Body of pancreas (tissue), 4 donors: Measurements from ENCODE around the gene BDKRB2.

ENCODE experiments used
- CTCF ChIP-seq, 7 experiments: fragments of 450-650 bp in 4 of 7; fragments of 200-600 bp in 3 of 7; sonication (generic) in 3 of 7; IDR thresholded peaks; one replicate each; pipeline ENCODE4 v1.5.1; 2016 to 2019; ENCODE audit warnings: antibody characterized with exemption in 7 of 7
- POLR2A ChIP-seq, 3 donors: fragments of 450-650 bp; IDR thresholded peaks; one replicate each; pipeline ENCODE4 v1.6.1; 2016; ENCODE audit warnings: antibody characterized with exemption in 3 of 3, mild to moderate bottlenecking in 2 of 3

GRCh38 chr14:96231056-96231455 lies 26.4 kb downstream of the BDKRB2 start:
- no peak for TF ChIP-seq CTCF (IDR thresholded peaks at IDR 0.05)
- no peak for TF ChIP-seq POLR2A (IDR thresholded peaks at IDR 0.05)
